GM12878 (cell line): ENCODE results near the gene SEMA4F. TPM values are rescaled to one million over a fixed set of nuclear protein-coding genes. Genes with fewer than 3 reads are reported as not detected.

Experiments
- ATAC-seq: fragments of 200-7000 bp; cut with Tn5 transposase; 3 replicates; pipeline ENCODE4 v1.9.1; 2020; ENCODE audit warnings: mild to moderate bottlenecking, moderate library complexity
- BruUV-seq: library from RNA; stranded (reverse); fragments of 400-500 nt; replicated peaks from 2 replicates; lab custom pipeline; 2021; lab: Mats Ljungman, UMichigan
- CTCF ChIA-PET: fragments of 300-600 bp; sonication (Branson Sonifier 250); formaldehyde crosslinking; extraction: SDS; loops from one replicate; lab custom pipeline; 2021; ENCODE audit warnings: inconsistent platforms; lab: Yijun Ruan, JAX
- POLR2A ChIA-PET: fragments of 350-600 bp; formaldehyde crosslinking; extraction: SDS; loops from one replicate; lab custom pipeline; 2021; ENCODE audit warnings: inconsistent platforms; lab: Charles Lee
- RAD21 ChIA-PET: fragments of 300-600 bp; sonication (Branson Sonifier 250); formaldehyde crosslinking; loops from one replicate; lab custom pipeline; 2023; ENCODE audit warnings: antibody characterized with exemption; ENCODE audit not compliant: unreplicated experiment; lab: Charles Lee
- SMC1A ChIA-PET: fragments of 300-600 bp; sonication (Branson Sonifier 250); formaldehyde crosslinking; loops from one replicate; lab custom pipeline; 2023; ENCODE audit not compliant: unreplicated experiment, uncharacterized antibody; lab: Charles Lee
- DNase-seq: peaks from one replicate; pipeline ENCODE4 v3.0.0-alpha.2; 2011; ENCODE audit warnings: low read depth, low spot score
- FAIRE-seq: peaks from 3 replicates; lab custom pipeline; 2011; peaks lifted over from hg19 to GRCh38; lab: Jason Lieb, UNC
- H2AFZ ChIP-seq: 2 replicates; pipeline ENCODE4 v1.6.0; 2011; ENCODE audit warnings: low read depth, low read length, control low read depth; ENCODE audit not compliant: control insufficient read depth
- H3K27ac ChIP-seq: 2 replicates; pipeline ENCODE4 v1.5.1; 2011; ENCODE audit warnings: control low read depth; ENCODE audit not compliant: control insufficient read depth, insufficient read depth
- H3K27me3 ChIP-seq, 2 experiments: replicated peaks in 1 of 2; 2 replicates each; pipeline versions ENCODE4 v1.6.0 to v1.6.1; 2011; ENCODE audit warnings: low read length in 1 of 2; ENCODE audit not compliant: control insufficient read depth in 2 of 2, insufficient read depth in 2 of 2
- H3K36me3 ChIP-seq, 2 experiments: 2 replicates each; pipeline ENCODE4 v1.5.1; 2011; ENCODE audit warnings: low read length in 1 of 2; ENCODE audit not compliant: control insufficient read depth in 2 of 2, insufficient read depth in 2 of 2
- H3K4me1 ChIP-seq: 2 replicates; pipeline ENCODE4 v1.6.1; 2011; ENCODE audit warnings: mild to moderate bottlenecking, low read length, moderate library complexity, mixed read lengths; ENCODE audit not compliant: control insufficient read depth, insufficient read depth
- H3K4me2 ChIP-seq: 2 replicates; pipeline ENCODE4 v1.6.0; 2011; ENCODE audit warnings: control low read depth; ENCODE audit not compliant: control insufficient read depth, insufficient read depth
- H3K4me3 ChIP-seq: fragments of 200-600 bp; sonication (generic); 2 replicates; pipeline ENCODE4 v1.5.1; 2016
- H3K79me2 ChIP-seq: 2 replicates; pipeline ENCODE4 v1.6.0; 2011; ENCODE audit warnings: low read length; ENCODE audit not compliant: control insufficient read depth, insufficient read depth
- H3K9ac ChIP-seq: 2 replicates; pipeline ENCODE4 v1.8.0; 2011; ENCODE audit warnings: low read length, control low read depth, mixed read lengths; ENCODE audit not compliant: control insufficient read depth, insufficient read depth
- H3K9me3 ChIP-seq: replicated peaks from 3 replicates; pipeline ENCODE4 v1.5.1; 2011; ENCODE audit warnings: mild to moderate bottlenecking, low read length; ENCODE audit not compliant: control insufficient read depth, insufficient read depth
- H4K20me1 ChIP-seq: 2 replicates; pipeline ENCODE4 v1.6.0; 2011; ENCODE audit not compliant: control insufficient read depth, insufficient read depth
- BRCA1 ChIP-seq: IDR thresholded peaks from 2 replicates; pipeline ENCODE4 v1.6.1; 2011; ENCODE audit warnings: low read depth, low read length, improper control_type of control experiment
- EZH2 ChIP-seq: IDR thresholded peaks from 2 replicates; pipeline ENCODE4 v1.6.1; 2012; ENCODE audit warnings: low read depth, mild to moderate bottlenecking, control low read depth, inconsistent platforms, low read length, borderline replicate concordance; ENCODE audit not compliant: control insufficient read depth
- RELA ChIP-seq: fragments of 450-650 bp; IDR thresholded peaks from 2 replicates; pipeline ENCODE4 v1.8.0; 2014; ENCODE audit warnings: borderline replicate concordance; ENCODE audit not compliant: partially characterized antibody
- SRF ChIP-seq, 2 experiments: IDR thresholded peaks; 2 replicates each; pipeline ENCODE4 v1.6.1; 2011; ENCODE audit warnings: low read depth in 2 of 2, low read length in 2 of 2, mild to moderate bottlenecking in 1 of 2, moderate library complexity in 1 of 2
- TBL1XR1 ChIP-seq: IDR thresholded peaks from 2 replicates; pipeline ENCODE4 v1.6.1; 2012; ENCODE audit warnings: low read depth, low read length, improper control_type of control experiment
- WGBS: methylation state at CpG from one replicate; pipeline ENCODE4 v1.1.6; 2016; ENCODE audit warnings: low lambda C conversion rate; ENCODE audit not compliant: insufficient replicate concordance, insufficient coverage; ENCODE audit errors: missing lambda C conversion rate; 5-methylcytosine and 5-hydroxymethylcytosine counted together
- in situ Hi-C: fragments of 300-500 bp; cut with MboI; formaldehyde crosslinking; loops from 9 replicates; pipeline ENCODE4 v1.14.3; 2018; ENCODE audit warnings: mixed read lengths
- intact Hi-C: fragments of 100-400 bp; cut with micrococcal nuclease; formaldehyde crosslinking; loops from one replicate; pipeline ENCODE4 v1.14.2; 2022; ENCODE audit not compliant: unreplicated experiment
- polyA plus RNA-seq, 11 experiments: library from polyadenylated mRNA; depleted of rRNA in 4 of 11; unstranded in 6 of 11; stranded (reverse) in 5 of 11; fragments of >200 nt; fragmentation: Nextera tagmentation in 4 of 11; fragmentation: Illumina TruSeq in 1 of 11; extraction: Ambion mirVana in 4 of 11; extraction: Trizol in 1 of 11; gene quantifications; 1 replicate in 1 of 11; 2 replicates in 10 of 11; pipeline versions ENCODE4 v1.2.1 to v1.2.3, GENCODE V29; 2011 to 2016; ENCODE audit warnings: inconsistent platforms in 2 of 11, missing spikeins in 2 of 11, low read depth in 1 of 11
- total RNA-seq, 4 experiments: library from RNA; depleted of rRNA in 3 of 4; stranded (reverse); fragments of >200 nt in 3 of 4; fragmentation: Illumina TruSeq in 1 of 4; extraction: Trizol in 1 of 4; gene quantifications; 2 replicates each; pipeline versions ENCODE4 v1.2.1 to v1.2.3, GENCODE V29; 2013 to 2021
- TF ChIP-seq, protein P1 (sequence below): fragments of 450-650 bp; conservative IDR thresholded peaks from 2 replicates; pipeline ENCODE4 v1.6.1; 2017; ENCODE audit warnings: mild to moderate bottlenecking, moderate library complexity
- TF ChIP-seq, protein P2 (sequence below): fragments of 450-650 bp; IDR thresholded peaks from 2 replicates; pipeline ENCODE4 v1.6.1; 2017; ENCODE audit warnings: mild to moderate bottlenecking, low read depth, inconsistent platforms; ENCODE audit not compliant: poor library complexity, severe bottlenecking

Gene SEMA4F
- total and polyA plus RNA-seq, 10 of the 15 experiments (the other 5 are each of a cell fraction or from before 2014, with no cell fraction given) = 0.26 to 3.0 (median 2.1) TPM

DNA sequence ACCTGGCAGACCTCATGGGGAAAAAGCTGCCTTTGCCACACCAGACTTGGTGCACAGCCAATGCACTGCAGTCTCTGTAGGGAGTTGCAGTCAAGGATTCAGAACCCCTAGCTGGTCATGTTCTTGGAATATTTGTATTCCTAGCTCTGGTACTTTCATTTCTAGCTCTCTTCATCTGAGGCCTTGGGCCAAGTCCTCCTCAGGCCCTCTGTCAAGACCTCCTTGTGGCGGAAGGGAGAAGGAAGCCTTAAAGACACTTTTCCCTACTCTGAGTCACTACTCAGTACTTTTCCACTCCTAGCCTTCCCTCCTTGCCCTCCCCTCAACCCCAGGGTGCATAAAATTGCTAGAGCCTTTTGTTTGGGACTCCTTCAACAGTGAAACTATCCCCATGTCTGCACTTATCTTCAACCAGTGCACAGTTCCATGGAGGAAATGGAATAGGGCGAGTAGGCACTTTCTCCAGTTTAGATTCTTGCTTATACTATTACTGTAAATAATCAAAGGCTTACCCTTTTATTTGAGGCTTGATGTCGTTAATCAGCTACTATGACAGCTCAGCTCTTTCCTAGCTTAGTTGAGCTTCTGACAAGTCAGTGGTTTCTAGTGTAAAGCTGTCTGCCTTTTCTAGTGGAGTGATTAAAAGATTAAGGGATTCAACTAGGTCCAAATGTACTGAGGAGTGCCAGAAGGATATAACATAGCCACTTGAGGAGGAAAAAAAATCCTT lies 21.7 kb upstream of the SEMA4F start:
- ChIA-PET CTCF (interaction anchor here (1.0 to 1.4 kb wide), 2 partner anchors 9 to 41 kb away, joined by 3 to 4 read pairs; no protein-coding TSS in a partner anchor), SMC1A (interaction anchor here (0.8 to 1.6 kb wide), 4 partner anchors 14 to 43 kb away, joined by 3 to 6 read pairs (median 4); no protein-coding TSS in a partner anchor), POLR2A (no interaction called here), RAD21 (interaction anchor here (1.3 kb wide), 1 partner anchor 14 kb away, joined by 3 read pairs; no protein-coding TSS in a partner anchor)
- in situ Hi-C loops = no loop called here
- intact Hi-C loops = no loop called here
- Histone ChIP-seq H3K27ac (no peak overlapping the region), H3K4me1 (no peaks in the 10 kb centered on the region), H3K9ac (no peak overlapping the region), H3K79me2 (no peaks in the 10 kb centered on the region), H3K4me2 (no peak overlapping the region), H4K20me1 (no peaks in the 10 kb centered on the region), H3K9me3 (no peaks in the 10 kb centered on the region)
- WGBS = 51% methylated on average over 3 of the region's 3 CpGs
- ATAC-seq (no peak), DNase-seq (no peak)
- BruUV-seq = no TSS peak
- TF ChIP-seq BRCA1 = no peak
- TF ChIP-seq RELA = no peak
- TF ChIP-seq TBL1XR1 = no peak
- TF ChIP-seq SRF (IDR thresholded peaks at IDR 0.05; ENCODE audit: low read depth in 2 of 2, low read length in 2 of 2) = no peak
- TF ChIP-seq, protein P1, sequence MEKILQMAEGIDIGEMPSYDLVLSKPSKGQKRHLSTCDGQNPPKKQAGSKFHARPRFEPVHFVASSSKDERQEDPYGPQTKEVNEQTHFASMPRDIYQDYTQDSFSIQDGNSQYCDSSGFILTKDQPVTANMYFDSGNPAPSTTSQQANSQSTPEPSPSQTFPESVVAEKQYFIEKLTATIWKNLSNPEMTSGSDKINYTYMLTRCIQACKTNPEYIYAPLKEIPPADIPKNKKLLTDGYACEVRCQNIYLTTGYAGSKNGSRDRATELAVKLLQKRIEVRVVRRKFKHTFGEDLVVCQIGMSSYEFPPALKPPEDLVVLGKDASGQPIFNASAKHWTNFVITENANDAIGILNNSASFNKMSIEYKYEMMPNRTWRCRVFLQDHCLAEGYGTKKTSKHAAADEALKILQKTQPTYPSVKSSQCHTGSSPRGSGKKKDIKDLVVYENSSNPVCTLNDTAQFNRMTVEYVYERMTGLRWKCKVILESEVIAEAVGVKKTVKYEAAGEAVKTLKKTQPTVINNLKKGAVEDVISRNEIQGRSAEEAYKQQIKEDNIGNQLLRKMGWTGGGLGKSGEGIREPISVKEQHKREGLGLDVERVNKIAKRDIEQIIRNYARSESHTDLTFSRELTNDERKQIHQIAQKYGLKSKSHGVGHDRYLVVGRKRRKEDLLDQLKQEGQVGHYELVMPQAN = no peak
- TF ChIP-seq EZH2 = no peak
- TF ChIP-seq, protein P2, sequence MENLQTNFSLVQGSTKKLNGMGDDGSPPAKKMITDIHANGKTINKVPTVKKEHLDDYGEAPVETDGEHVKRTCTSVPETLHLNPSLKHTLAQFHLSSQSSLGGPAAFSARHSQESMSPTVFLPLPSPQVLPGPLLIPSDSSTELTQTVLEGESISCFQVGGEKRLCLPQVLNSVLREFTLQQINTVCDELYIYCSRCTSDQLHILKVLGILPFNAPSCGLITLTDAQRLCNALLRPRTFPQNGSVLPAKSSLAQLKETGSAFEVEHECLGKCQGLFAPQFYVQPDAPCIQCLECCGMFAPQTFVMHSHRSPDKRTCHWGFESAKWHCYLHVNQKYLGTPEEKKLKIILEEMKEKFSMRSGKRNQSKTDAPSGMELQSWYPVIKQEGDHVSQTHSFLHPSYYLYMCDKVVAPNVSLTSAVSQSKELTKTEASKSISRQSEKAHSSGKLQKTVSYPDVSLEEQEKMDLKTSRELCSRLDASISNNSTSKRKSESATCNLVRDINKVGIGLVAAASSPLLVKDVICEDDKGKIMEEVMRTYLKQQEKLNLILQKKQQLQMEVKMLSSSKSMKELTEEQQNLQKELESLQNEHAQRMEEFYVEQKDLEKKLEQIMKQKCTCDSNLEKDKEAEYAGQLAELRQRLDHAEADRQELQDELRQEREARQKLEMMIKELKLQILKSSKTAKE = no peak
- TF ChIP-seq, all 136 proteins: peak for 0
- no peak for FAIRE-seq
- Histone ChIP-seq H3K4me3 (no peak overlapping the region), H3K36me3 (no peaks in the 10 kb centered on the region), H3K27me3 (no peaks in the 10 kb centered on the region; a peak in 1 of 4 replicates), H2AFZ (no peak overlapping the region)
